OCI-LY1 (cell line): ENCODE measurements around the gene TNIP2.

Source experiments
- H2AFZ ChIP-seq: fragments of 200-600 bp; sonication (generic), shearing (Covaris generic); 2 replicates; pipeline ENCODE4 v1.6.0; 2014; ENCODE audit warnings: antibody characterized with exemption, mild to moderate bottlenecking, low read length
- H3F3A ChIP-seq: fragments of 200-600 bp; sonication (generic), shearing (Covaris generic); 2 replicates; pipeline ENCODE4 v1.6.0; 2014; ENCODE audit warnings: mild to moderate bottlenecking, antibody characterized with exemption, low read length, moderate library complexity; ENCODE audit not compliant: insufficient read depth
- H3K27ac ChIP-seq: fragments of 200-600 bp; sonication (generic); 2 replicates; pipeline ENCODE4 v1.5.1; 2014; ENCODE audit warnings: low read length, mixed run types, mild to moderate bottlenecking, low read depth; ENCODE audit not compliant: poor library complexity, severe bottlenecking
- H3K27me3 ChIP-seq: fragments of 200-600 bp; sonication (generic); 2 replicates; pipeline ENCODE4 v1.6.0; 2014; ENCODE audit warnings: antibody characterized with exemption, mild to moderate bottlenecking, low read length, moderate library complexity; ENCODE audit not compliant: insufficient read depth
- H3K36me3 ChIP-seq: fragments of 200-600 bp; sonication (generic); 2 replicates; pipeline ENCODE4 v1.6.1; 2014; ENCODE audit warnings: mild to moderate bottlenecking, antibody characterized with exemption, low read length, moderate library complexity, mixed read lengths; ENCODE audit not compliant: insufficient read depth
- H3K4me1 ChIP-seq: fragments of 200-600 bp; sonication (generic); 2 replicates; pipeline ENCODE4 v1.5.1; 2014; ENCODE audit warnings: mild to moderate bottlenecking, low read length, moderate library complexity; ENCODE audit not compliant: insufficient read depth, severe bottlenecking
- H3K4me2 ChIP-seq: fragments of 200-600 bp; sonication (generic), shearing (Covaris generic); 2 replicates; pipeline ENCODE4 v1.6.1; 2014; ENCODE audit warnings: low read length
- H3K4me3 ChIP-seq: fragments of 200-600 bp; sonication (generic); 2 replicates; pipeline ENCODE4 v1.5.1; 2014; ENCODE audit warnings: low read length, low read depth, mild to moderate bottlenecking, mixed read lengths; ENCODE audit not compliant: poor library complexity, severe bottlenecking
- H3K79me2 ChIP-seq: fragments of 200-600 bp; shearing (Covaris generic); 2 replicates; pipeline ENCODE4 v1.6.1; 2016; ENCODE audit warnings: mixed run types, low read length, mixed read lengths; ENCODE audit not compliant: insufficient read depth
- H3K9ac ChIP-seq: fragments of 200-600 bp; sonication (generic), shearing (Covaris generic); 2 replicates; pipeline ENCODE4 v1.6.1; 2014; ENCODE audit warnings: mild to moderate bottlenecking, low read length, mixed read lengths
- H3K9me2 ChIP-seq: fragments of 200-600 bp; sonication (generic), shearing (Covaris generic); 2 replicates; pipeline ENCODE4 v1.6.1; 2014; ENCODE audit warnings: low read depth, mild to moderate bottlenecking, low read length, mixed read lengths
- H3K9me3 ChIP-seq: fragments of 200-600 bp; shearing (Covaris generic); 2 replicates; pipeline ENCODE4 v1.6.1; 2014; ENCODE audit warnings: low read length, mixed read lengths
- H4K20me1 ChIP-seq: fragments of 200-600 bp; sonication (generic), shearing (Covaris generic); 2 replicates; pipeline ENCODE4 v1.6.0; 2016; ENCODE audit warnings: mild to moderate bottlenecking, low read length; ENCODE audit not compliant: insufficient read depth
- CTCF ChIP-seq: fragments of 200-600 bp; sonication (generic), shearing (Covaris generic); IDR thresholded peaks from 2 replicates; pipeline ENCODE4 v1.5.1; 2017; ENCODE audit warnings: mild to moderate bottlenecking, antibody characterized with exemption, low read length, moderate library complexity, mixed read lengths
- EZH2 ChIP-seq: fragments of 200-600 bp; sonication (generic), shearing (Covaris generic); IDR thresholded peaks from 2 replicates; pipeline ENCODE4 v1.8.0; 2017; ENCODE audit warnings: borderline replicate concordance, mixed run types, mild to moderate bottlenecking, antibody characterized with exemption, low read length, moderate library complexity, mixed read lengths

TNIP2 gene

GRCh38 chr4:2721586-2721985 lies 34.5 kb downstream of the TNIP2 start:
- H3K36me3 ChIP-seq: 0 out of 2 replicates have a peak, but pooled peaks cover 3% of the 10 kb centered on the region
- H3K27me3 ChIP-seq: no peaks in the 10 kb centered on the region
- no peak overlapping the region for H3K27ac ChIP-seq
- H3K4me3 ChIP-seq: no peak overlapping the region
- no peaks in the 10 kb centered on the region for H3K79me2 ChIP-seq
- H4K20me1 ChIP-seq: no peaks in the 10 kb centered on the region
- no peaks in the 10 kb centered on the region for H3F3A ChIP-seq
- H3K9me2 ChIP-seq: no peaks in the 10 kb centered on the region
- H3K9ac ChIP-seq: no peak overlapping the region
- H3K4me1 ChIP-seq: no peaks in the 10 kb centered on the region
- H2AFZ ChIP-seq: no peak overlapping the region
- H3K4me2 ChIP-seq: no peak overlapping the region
- TF ChIP-seq CTCF (no peak), EZH2 (no peak)
- H3K9me3 ChIP-seq: no peaks in the 10 kb centered on the region

- Histone ChIP-seq H3K4me3 (no peak overlapping the region), H3K9me2 (no peaks in the 10 kb centered on the region), H3K79me2 (no peaks in the 10 kb centered on the region), H3K27me3 (no peaks in the 10 kb centered on the region), H3K4me1 (peaks cover 7% of the 10 kb centered on the region), H3K9me3 (no peaks in the 10 kb centered on the region), H3K27ac (no peak overlapping the region), H4K20me1 (no peaks in the 10 kb centered on the region), H3K36me3 (0 out of 2 replicates have a peak, but pooled peaks cover 7% of the 10 kb centered on the region), H2AFZ (no peak overlapping the region), H3K9ac (no peak overlapping the region), H3K4me2 (no peak overlapping the region), H3F3A (no peaks in the 10 kb centered on the region)
- TF ChIP-seq EZH2: no peak
- TF ChIP-seq CTCF: no peak
Measured at GRCh38 chr4:2716236-2716635, 39.9 kb downstream of the TNIP2 start.

- H2AFZ ChIP-seq: no peak overlapping the region
- H3K9me2 ChIP-seq: no peaks in the 10 kb centered on the region
- no peak overlapping the region for H3K9ac ChIP-seq
- H3K27ac ChIP-seq: no peak overlapping the region
- TF ChIP-seq CTCF (no peak), EZH2 (no peak)
- H4K20me1 ChIP-seq: no peaks in the 10 kb centered on the region
- no peak overlapping the region for H3K4me2 ChIP-seq
- H3F3A ChIP-seq: no peaks in the 10 kb centered on the region
- H3K9me3 ChIP-seq: no peaks in the 10 kb centered on the region
- 0 out of 2 replicates have a peak, but pooled peaks cover 7% of the 10 kb centered on the region for H3K36me3 ChIP-seq
- H3K27me3 ChIP-seq: no peaks in the 10 kb centered on the region
- H3K4me1 ChIP-seq: peaks cover 7% of the 10 kb centered on the region
- H3K4me3 ChIP-seq: no peak overlapping the region
- no peaks in the 10 kb centered on the region for H3K79me2 ChIP-seq
Measured at GRCh38 chr4:2715426-2715825, 40.7 kb downstream of the TNIP2 start.
